NCI-H1436 (cell line): ENCODE data around the gene KIF1B.
A peak's percentile ranks its signal among the peaks of the same experiment; 100 is the strongest.

Source experiments
- DNase-seq: peaks from one replicate; lab custom pipeline; 2025; lab: John Stamatoyannopoulos, UW

Gene KIF1B

GRCh38 chr1:10328180-10328963 lies 118.0 kb downstream of the KIF1B start:
- no peak for DNase-seq

DNA sequence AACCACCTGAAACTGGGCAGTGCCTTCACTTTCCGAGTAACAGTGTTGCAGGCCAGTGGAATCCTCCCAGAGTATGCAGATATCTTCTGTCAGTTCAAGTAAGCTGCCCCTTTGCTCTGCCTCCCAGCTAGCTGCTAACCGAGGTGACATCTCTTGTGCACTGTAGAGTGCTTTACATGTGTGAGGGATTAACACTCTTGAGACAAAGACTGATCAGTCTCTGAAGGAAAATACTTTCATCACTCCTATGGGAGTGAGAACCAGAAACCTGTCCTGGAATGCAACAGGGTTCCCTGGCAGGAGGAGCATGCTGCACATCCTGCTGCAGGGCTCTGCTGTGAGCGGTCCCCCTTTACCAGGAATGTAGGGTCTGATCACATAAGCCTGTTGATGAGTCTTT lies 127.1 kb downstream of the KIF1B start:
- DNase-seq, result no peak

- DNase-seq, result no peak
Observed at GRCh38 chr1:10338047-10338446, 127.7 kb downstream of the KIF1B start.

DNA sequence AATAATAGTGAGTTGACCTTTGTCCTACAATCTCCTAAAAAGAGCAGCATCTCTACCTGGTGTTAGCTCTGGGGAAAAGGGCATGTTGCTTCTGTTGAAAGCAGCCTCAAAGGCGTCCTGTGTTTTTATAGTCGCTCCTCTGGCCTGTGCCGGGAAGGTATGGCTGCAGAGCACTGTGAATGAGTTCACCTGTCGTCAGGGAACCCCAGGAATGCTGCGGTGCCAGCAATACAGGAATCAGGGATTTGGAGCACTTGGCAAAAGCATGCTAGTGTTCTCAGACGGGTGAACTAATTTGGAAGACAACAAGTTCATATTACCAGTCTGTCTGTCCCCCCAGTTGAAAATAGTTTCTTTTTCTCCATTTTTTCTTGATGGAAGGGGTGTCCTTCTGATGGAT lies 128.2 kb downstream of the KIF1B start:
- DNase-seq, result no peak

GRCh38 chr1:10339036-10339567 lies 128.7 kb downstream of the KIF1B start:
- no peak for DNase-seq

- no peak for DNase-seq
Observed at GRCh38 chr1:10339815-10340214, 129.4 kb downstream of the KIF1B start.

- no peak for DNase-seq
Observed at GRCh38 chr1:10340930-10341590, 130.7 kb downstream of the KIF1B start.

GRCh38 chr1:10347109-10347508 lies 136.7 kb downstream of the KIF1B start:
- DNase-seq, result no peak

DNA sequence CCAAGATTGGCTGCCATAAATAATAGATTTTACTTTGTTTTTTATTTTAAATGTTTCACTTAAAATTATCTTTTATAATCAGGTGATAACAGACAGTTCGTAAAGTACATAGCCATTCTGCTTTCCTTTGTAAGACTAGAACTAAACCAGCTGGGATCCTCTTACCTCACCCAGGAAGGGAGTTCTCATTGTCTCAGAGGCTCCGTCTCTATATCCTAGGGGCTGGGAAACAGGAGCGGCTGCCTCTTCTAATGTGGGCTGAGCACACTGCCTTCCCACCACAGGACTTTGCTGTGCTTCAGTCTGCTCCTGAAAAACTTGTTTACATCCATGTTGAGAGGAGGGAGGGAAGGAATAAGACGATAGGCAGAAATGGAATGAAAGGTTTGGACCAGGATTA lies 142.9 kb downstream of the KIF1B start:
- no peak for DNase-seq

DNA sequence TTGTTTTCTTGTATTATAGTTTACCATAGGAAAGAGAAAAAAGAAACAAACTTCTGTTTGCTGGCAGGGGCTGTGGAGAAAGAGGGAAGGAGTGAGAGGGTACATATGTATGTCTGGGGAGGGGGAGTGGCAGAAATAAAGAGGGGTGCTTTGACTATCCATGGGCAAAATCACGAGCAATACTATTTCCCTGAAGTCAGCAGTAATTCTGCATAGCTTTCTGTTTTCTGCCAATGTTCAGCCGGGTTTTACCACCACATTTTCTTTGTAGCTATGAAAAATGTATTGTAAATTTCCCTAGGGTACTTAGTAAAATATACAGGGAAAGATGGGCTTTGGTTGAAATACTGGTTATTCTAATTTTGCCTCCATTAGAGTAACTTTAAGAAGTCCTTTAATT lies 143.3 kb downstream of the KIF1B start:
- no peak for DNase-seq

DNA sequence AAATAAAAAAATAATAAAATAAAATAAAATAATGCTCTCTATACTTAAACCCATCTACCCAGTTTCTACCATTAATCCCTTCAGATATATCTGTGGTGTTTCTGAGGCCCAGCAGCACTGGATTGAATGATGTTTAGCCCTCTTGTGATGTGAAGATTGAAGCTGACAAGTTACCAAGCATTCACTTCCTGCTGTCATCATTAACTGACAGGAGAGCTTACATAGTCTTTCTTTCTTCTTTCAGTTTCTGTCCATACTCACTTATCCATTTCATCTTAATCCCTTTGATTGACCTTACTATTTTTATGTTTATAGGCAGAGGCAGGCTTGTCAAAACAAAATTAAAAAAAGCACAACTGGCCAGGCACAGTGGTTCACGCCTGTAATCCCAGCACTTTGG lies 149.7 kb downstream of the KIF1B start:
- no peak for DNase-seq

GRCh38 chr1:10361515-10361914 lies 151.1 kb downstream of the KIF1B start:
- DNase-seq, result no peak

DNA sequence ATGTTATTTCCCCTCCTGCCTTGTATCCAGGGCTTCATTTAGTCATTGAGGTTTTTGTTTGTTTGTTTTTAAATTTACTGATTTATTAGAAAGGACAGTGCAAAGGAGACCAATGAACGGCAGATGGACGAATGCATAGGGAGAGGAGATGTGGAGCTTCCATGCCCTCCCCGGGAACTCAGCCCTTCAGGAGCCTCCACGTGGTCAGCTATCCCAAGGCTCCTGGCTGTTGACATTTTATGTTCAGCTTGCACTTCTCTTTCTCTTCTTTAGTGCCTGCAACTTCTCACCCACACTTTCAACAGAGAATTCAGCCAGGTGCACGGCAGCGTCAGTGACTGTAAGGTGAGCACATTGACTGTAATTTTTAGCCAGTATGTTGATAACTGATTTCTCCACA lies 157.8 kb downstream of the KIF1B start:
- DNase-seq, result no peak

DNA sequence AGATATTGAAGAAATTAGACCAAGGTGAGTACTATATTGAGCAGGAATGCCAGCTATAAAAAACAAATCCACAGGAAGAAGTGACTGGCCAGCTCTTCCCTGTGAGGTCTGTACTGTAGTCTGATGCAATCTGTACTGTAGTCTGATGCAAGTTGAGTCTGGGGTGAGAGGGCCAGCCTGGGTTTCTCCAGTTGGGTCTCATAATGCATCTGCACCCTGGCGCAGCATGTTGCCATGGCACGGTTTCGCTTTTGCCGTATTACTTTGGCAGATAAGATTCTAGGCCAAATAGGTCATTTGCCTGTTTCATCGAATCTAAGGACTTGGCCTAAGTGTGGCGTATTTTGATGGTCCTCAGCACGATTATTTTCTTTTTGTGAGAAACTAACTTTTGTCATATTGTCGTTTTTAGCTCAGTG lies 164.1 kb downstream of the KIF1B start:
- no peak for DNase-seq

GRCh38 chr1:10377365-10378029 lies 167.1 kb downstream of the KIF1B start:
- DNase-seq, result peak; percentile 18

DNA sequence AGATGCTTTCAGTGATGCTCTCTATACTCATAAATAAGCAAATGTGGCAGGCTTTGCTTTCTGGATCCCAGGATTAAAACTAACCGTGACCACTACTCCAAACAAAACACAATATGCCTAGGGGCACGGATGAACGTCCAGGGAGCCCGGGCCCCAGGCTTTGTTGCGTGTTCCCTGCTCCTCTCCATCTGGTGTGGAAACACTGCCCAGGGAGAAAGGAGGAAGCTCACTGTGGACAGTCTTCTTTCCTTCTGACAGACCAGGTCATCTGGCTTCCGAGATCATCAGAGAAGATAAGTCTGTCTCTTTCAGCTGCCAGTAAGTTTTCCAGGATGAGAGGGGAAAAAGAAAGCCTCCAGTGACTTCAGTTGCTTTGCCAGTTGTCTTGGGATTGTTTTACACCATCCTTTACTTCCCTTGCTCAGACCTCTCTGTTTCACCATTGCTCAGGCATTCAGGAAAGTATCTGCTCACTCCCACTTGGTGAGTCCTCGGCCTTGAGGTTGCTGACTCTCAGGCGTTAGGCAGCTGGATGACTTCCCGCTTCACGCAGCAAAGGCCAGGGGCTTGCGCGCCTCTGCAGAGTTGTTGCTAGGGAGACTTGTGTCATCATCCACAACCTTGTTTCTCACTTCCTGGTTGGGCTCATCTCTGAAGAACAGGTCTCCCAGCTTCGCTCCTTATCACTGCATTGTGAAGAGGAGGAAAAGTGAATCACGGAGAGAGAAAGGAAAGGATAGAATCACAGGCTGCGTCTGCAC lies 167.9 kb downstream of the KIF1B start:
- no peak for DNase-seq

DNA sequence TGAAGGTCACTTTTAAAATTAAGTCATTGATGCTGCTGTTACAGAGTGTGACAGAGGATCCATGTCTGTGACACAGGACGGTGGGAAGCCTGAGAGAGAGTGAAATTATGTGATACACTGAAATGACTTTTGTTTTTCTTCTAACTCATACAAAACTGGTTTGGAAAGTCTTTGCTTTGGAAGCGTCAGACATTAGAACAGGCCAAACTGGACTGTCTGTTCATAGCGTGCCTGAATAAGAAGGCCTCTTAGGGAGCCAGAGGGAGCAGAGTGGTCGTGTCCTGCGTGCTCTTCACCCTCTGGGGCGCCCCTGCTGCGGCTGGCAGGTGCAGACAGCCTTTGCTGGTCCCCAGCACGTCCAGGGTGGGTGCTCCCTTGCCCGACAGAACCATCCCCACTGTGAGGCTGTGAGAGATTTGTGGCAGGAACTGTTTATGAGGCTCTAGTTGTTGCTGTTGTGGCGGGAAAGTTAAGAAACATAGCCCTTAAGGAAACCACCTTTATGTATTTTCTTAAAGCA lies 168.8 kb downstream of the KIF1B start:
- DNase-seq, result no peak

DNA sequence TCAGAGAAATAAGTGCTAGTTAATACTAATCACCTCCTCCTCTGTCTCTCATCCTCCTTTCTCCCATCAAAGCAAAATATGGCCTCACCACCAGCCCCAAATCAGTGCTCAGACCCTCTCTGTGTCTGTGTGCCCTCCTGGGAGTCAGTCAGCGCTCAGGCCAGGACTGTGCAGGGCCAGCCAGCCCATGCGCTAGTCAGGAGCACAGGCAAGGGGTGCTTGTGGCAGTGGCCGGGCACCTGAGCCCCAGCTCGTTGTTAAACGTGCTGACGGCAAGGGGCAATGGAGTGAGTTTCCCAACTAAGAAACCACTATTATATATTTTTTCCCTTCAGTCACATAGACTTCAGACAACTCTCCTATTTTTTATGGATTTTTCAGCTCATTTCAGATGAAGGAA lies 169.3 kb downstream of the KIF1B start:
- no peak for DNase-seq

GRCh38 chr1:10380594-10381275 lies 170.4 kb downstream of the KIF1B start:
- DNase-seq, result no peak

GRCh38 chr1:10383630-10384029 lies 173.3 kb downstream of the KIF1B start:
- no peak for DNase-seq

DNA sequence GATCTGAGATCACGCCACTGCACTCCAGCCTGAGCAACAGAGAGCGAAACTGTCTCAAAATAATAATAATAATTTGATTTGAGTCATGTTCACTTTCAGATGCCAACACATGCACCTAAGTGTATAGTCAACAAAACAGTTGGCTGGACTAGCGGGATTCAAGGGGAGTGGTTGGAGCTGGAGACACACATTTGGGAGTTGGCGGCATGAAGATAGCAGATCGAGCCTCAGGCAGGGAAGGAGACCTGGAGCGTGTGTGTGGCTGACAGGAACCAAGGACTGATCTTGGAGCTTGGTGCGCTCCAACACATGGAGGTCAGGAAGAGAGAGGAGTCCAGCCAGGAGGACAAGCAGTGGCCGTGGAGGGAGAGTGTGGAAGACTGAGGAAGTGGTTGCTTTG lies 173.8 kb downstream of the KIF1B start:
- no peak for DNase-seq
